Retinal pigment epithelial cell (primary cell): Measurements from ENCODE around the gene SFRP2.

Experiments used
- DNase-seq: peaks from one replicate; pipeline ENCODE4 v3.0.0-alpha.2; 2010; ENCODE audit warnings: low read depth
- H3K4me3 ChIP-seq: 2 replicates; pipeline ENCODE4 v1.5.1; 2011; ENCODE audit warnings: mild to moderate bottlenecking, low read length, control low read depth, moderate library complexity
- TF ChIP-seq, protein P1 (sequence below): conservative IDR thresholded peaks from 2 replicates; pipeline ENCODE4 v1.5.1; 2011; ENCODE audit warnings: low read depth, low read length, control low read depth, inconsistent platforms

The SFRP2 gene

DNA sequence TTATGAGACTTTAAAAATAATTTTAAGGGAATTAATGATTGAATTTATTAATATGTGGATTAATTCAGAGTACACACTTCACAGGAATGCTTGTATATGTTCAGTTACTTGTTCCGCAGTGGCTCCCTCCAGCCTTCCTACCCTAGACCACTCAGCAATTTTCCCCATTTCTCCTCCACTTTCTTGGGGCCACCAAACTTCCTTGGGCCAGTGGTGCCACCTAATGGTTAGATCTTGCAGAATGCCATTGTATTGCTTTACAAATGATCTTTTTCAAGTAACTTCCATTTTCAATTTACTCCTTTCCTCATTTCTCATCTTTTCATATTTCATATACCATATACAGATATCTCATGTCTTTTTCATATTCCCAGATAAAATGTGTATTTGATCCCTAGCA is 25.5 kb downstream of the SFRP2 start:
- no peak for DNase-seq
- TF ChIP-seq, protein P1, sequence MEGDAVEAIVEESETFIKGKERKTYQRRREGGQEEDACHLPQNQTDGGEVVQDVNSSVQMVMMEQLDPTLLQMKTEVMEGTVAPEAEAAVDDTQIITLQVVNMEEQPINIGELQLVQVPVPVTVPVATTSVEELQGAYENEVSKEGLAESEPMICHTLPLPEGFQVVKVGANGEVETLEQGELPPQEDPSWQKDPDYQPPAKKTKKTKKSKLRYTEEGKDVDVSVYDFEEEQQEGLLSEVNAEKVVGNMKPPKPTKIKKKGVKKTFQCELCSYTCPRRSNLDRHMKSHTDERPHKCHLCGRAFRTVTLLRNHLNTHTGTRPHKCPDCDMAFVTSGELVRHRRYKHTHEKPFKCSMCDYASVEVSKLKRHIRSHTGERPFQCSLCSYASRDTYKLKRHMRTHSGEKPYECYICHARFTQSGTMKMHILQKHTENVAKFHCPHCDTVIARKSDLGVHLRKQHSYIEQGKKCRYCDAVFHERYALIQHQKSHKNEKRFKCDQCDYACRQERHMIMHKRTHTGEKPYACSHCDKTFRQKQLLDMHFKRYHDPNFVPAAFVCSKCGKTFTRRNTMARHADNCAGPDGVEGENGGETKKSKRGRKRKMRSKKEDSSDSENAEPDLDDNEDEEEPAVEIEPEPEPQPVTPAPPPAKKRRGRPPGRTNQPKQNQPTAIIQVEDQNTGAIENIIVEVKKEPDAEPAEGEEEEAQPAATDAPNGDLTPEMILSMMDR, result peak; percentile 39
- H3K4me3 ChIP-seq, result no peak overlapping the region

- peak within 1 kb of the TSS; percentile 55 for H3K4me3 ChIP-seq
- no peak for DNase-seq
- TF ChIP-seq, protein P1, result no peak
Measured at GRCh38 chr4:153759407-153760316, 29.2 kb downstream of the SFRP2 start, which contains the start of gene RNF175. Gene RNF175 (minus strand): TSS chr4:153760024. CDS start chr4:153759862, 162 bp downstream.

DNA sequence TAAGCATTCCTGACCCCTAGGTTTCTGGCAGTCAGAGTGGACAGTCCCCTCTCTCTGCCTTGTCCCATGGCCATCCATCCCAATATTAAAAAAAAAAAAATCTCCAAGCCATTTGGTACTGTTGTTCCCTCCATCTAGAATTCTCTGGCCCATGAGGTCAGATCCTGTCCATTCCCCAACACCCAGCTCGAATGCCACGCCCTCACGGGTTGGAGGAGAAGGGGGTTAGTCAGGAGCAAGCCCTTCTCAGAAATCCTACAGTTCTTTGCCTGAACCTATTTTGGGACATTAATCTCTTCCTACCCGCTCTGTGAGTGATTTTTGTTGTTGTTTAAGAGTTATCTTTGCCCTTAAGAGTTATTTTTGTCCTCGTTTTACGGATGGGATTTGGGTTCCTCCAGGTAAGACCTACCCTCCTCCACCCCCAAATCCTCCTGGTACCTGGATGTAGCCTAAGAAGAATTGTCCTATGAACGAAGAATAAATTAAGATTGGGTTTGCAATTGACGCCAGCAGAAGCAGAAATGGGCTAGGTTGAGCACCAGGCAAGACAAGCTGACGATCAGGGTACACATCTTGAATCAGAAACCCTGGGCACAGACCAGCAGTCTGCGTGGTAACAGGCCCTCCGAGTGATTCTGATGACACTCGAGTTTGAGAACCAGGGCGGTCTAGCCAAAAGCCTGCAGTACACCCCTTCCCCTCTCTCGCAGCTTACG is 30.0 kb downstream of the SFRP2 start:
- TF ChIP-seq, protein P1, result no peak
- peak overlapping the region; percentile 55 for H3K4me3 ChIP-seq
- DNase-seq, result no peak

DNA sequence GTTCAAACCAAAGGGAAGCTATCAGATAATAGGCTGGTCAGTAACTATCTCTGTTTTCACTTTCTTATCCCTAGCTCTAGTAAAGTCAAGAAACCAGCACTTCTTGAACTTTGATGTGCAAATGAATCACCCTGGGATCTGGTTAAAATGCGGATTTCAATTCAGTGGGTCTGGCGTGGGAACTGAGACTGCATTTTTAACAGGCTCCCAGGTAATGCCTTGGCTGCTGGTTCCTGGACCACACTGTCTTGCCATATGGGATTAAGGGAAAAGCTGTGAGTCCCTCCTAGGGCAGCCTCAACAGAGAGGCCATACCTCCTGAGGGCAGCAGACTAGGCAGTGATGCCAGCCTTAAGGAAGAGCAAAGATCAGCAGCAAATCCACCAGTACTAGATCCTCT is 30.7 kb downstream of the SFRP2 start:
- no peak overlapping the region for H3K4me3 ChIP-seq
- TF ChIP-seq, protein P1, result no peak
- no peak for DNase-seq

- no peak overlapping the region for H3K4me3 ChIP-seq
- DNase-seq, result peak; percentile 15
- TF ChIP-seq, protein P1, result no peak
Measured at GRCh38 chr4:153757407-153757806, 31.5 kb downstream of the SFRP2 start.

DNA sequence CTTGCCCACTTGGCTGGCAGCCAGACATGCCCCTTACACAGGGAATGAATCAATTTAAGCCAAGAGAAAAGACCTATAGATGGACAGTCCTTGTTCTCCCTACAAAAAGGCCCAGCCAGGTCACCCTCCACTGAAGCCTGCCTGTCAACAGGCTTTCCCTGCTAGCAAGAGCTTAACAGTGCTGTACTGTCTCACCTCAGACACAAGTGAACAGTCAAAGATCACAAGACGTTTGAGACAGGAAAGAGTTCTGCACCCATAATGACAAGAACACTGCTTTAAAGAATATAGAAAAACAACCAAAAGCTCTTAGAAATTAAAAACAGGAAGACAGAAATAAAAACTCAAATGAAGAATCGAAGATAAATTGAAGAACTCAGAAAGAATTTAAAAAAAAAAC is 33.7 kb downstream of the SFRP2 start:
- H3K4me3 ChIP-seq, result no peak overlapping the region
- TF ChIP-seq, protein P1, result no peak
- no peak for DNase-seq
